NB4 (cell line): Measurements from ENCODE around the gene QSOX1.

Experiments used
- DNase-seq: peaks from one replicate; pipeline ENCODE4 v3.0.0; 2010; ENCODE audit warnings: low read depth
- H3K4me3 ChIP-seq: one replicate; pipeline ENCODE4 v1.5.1; 2011; ENCODE audit warnings: mild to moderate bottlenecking, low read depth, low read length, moderate library complexity
- MYC ChIP-seq: IDR thresholded peaks from 2 replicates; pipeline ENCODE4 v1.6.1; 2011; ENCODE audit warnings: low read depth, low read length
- POLR2A ChIP-seq: IDR thresholded peaks from 2 replicates; pipeline ENCODE4 v1.6.1; 2011; ENCODE audit warnings: mild to moderate bottlenecking; ENCODE audit not compliant: insufficient read length; ENCODE audit errors: extremely low read depth
- TF ChIP-seq, protein P1 (sequence below): IDR thresholded peaks from one replicate; pipeline ENCODE4 v1.5.1; 2012; ENCODE audit warnings: low read depth, low read length
- TF ChIP-seq, protein P2 (sequence below): IDR thresholded peaks from 2 replicates; pipeline ENCODE4 v1.6.1; 2011; ENCODE audit warnings: low read depth, low read length

The QSOX1 gene

DNA sequence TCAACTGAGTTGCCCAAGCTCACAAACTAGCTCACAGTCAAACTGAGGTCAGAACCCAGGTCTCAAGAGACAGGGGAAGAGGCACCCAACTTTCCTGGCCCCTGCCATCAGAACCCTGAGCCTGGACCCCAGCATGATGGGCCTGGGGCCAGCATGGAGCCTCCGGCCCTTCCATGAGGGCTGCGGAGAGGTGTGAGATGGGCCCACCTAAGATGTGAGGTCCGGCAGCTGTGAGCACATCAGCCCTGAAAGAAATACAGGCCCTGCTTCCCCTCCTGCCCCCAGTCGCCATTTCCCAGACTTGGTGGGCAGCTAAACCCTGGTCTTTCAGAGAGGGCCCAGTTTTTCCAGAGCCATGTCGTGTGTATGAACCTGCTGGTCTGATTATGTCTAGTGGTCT is 30.6 kb downstream of the QSOX1 start:
- no peak overlapping the region for H3K4me3 ChIP-seq
- no peak for TF ChIP-seq MYC
- TF ChIP-seq, protein P1, sequence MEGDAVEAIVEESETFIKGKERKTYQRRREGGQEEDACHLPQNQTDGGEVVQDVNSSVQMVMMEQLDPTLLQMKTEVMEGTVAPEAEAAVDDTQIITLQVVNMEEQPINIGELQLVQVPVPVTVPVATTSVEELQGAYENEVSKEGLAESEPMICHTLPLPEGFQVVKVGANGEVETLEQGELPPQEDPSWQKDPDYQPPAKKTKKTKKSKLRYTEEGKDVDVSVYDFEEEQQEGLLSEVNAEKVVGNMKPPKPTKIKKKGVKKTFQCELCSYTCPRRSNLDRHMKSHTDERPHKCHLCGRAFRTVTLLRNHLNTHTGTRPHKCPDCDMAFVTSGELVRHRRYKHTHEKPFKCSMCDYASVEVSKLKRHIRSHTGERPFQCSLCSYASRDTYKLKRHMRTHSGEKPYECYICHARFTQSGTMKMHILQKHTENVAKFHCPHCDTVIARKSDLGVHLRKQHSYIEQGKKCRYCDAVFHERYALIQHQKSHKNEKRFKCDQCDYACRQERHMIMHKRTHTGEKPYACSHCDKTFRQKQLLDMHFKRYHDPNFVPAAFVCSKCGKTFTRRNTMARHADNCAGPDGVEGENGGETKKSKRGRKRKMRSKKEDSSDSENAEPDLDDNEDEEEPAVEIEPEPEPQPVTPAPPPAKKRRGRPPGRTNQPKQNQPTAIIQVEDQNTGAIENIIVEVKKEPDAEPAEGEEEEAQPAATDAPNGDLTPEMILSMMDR: no peak
- TF ChIP-seq POLR2A: no peak
- TF ChIP-seq, protein P2, sequence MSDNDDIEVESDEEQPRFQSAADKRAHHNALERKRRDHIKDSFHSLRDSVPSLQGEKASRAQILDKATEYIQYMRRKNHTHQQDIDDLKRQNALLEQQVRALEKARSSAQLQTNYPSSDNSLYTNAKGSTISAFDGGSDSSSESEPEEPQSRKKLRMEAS: no peak
- DNase-seq: no peak

DNA sequence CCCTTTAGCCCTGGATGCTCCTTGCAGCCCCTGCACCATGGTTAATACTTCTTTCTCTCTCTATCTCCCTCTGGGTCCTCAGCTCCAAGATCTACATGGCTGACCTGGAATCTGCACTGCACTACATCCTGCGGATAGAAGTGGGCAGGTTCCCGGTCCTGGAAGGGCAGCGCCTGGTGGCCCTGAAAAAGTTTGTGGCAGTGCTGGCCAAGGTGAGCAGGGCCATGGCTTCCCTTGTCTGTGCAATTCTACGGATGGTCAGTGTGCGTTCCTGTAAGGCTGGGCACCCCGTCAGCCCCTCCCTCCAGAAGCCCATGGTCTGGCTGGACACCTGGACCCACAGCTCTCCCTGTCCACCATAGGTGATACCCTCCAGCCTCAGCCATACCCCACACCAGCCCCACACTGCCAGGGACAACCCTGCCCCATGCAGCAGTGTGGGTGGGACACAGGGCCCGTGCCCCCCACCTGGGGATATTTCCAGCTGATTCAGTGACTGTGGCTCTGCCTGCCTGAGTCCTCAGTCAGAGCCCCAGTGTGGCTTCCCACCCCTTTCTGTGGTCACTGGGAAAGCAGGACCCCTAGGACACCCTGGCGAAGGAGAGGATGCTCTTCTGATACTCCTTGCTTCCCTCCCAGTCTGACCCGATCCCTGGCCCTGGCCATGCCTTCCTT is 31.4 kb downstream of the QSOX1 start:
- no peak overlapping the region for H3K4me3 ChIP-seq
- DNase-seq: no peak
- TF ChIP-seq POLR2A (no peak), MYC (no peak)
- TF ChIP-seq, protein P1: no peak
- TF ChIP-seq, protein P2: no peak

DNA sequence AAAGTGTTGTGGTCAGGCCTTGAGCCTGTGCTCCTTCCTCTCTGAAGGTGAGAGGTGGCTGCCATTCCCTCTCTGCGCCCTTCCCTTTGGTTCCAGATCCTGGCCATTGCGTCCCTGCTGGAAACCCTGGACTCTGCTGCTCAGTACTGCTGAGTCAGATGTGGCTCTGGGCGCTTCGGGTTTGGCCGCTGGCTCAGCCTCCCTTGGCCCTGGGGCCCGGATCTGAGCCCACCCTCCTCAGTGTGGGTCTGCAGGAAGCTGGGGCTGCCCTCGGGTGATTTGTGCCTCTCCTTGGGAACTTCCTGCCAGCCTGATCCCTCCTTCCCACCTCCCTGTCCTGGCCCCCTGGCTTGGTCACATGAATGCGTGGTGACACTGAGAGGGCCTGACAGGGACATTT is 32.2 kb downstream of the QSOX1 start:
- H3K4me3 ChIP-seq: no peak overlapping the region
- TF ChIP-seq MYC (no peak), POLR2A (no peak)
- TF ChIP-seq, protein P2: no peak
- TF ChIP-seq, protein P1: no peak
- no peak for DNase-seq

DNA sequence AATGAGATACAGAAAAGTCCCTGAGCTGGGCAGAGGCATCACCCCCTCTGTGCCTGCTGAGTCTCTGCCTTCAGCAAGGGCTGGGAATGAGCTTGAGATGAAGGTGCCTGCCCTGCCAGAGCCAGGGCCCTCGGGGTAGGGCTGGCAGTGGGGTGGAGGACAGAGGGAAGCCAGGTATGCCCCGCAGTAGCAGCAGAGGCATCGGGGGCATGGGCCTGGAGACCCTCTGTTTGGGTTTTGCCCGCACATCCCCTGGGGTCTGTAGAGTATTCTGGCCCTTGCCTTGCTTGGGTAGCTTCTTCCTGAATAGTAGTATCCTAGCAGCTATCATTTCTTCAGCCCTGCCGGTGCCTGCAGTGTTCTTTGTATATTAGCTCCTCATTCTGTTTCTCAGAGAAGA is 33.0 kb downstream of the QSOX1 start:
- no peak overlapping the region for H3K4me3 ChIP-seq
- TF ChIP-seq, protein P2: no peak
- TF ChIP-seq, protein P1: no peak
- no peak for TF ChIP-seq MYC
- no peak for TF ChIP-seq POLR2A
- no peak for DNase-seq

DNA sequence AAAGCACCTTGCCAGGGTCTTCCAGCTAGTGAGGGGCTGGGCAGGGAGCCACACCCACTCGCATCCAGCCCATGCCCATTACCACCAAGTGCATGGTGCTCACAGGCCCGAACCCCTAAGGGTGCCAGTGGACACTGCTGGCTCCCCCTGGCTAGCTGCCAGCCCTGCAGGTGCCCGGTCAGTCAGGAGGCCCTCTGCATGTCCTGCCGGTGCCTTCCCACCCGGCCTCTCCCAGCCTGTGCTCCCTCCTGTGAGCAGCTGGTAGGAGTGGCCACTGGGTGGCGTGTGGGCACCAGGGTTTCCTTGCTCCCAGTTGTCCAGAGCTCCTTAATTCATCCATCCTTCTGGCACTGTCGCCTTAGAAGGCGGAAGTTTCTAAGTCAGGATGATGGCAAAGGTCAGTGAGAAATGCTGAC is 33.4 kb downstream of the QSOX1 start:
- H3K4me3 ChIP-seq: no peak overlapping the region
- DNase-seq: peak; percentile 59
- TF ChIP-seq, protein P1: peak; percentile 71
- TF ChIP-seq POLR2A: no peak

DNA sequence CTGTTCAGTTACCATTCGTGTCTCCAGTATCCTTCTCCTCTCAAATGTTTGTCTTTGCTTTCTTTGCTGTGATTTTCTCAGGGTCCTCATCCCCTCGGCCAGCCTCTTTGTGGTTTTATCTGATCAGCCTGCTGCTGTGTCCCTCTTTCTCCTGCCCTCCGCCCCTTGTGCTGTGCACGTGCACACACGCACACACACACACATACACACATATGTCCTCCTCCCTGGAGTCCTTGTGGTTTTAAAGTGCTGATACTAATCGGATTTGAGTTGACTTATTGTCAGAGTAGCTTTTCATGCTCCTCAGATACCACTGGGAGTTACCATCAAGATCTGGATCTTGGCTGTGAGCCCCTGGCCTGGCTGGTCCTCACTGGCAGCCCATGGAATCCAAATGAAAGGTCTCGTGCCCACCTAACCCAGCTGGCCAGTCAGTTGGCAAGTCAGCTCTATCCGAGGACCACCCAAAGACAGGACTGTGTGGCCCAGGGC is 34.1 kb downstream of the QSOX1 start:
- no peak for DNase-seq
- no peak overlapping the region for H3K4me3 ChIP-seq
- TF ChIP-seq, protein P1: no peak
- TF ChIP-seq POLR2A (no peak), MYC (no peak)
- TF ChIP-seq, protein P2: no peak
